ENCODE results near the gene CEP350.

DNA sequence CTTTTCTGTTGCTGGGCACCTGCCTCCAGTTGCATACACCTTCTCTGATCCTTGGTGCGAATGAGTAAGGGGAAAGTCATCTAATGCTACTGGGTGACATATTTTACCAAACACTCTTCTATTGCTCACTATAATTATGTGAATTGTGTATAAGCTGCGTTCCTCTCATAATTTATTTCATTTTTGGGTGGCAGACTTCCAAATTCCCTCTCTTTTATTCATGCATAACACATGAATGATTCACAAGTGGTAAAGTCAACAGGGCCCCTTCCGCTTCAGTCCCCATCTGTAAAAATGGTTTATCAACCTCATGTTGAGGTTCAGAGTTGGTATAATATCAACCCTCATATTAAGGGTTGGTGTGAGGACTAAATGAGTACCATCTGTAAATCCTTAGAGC is 196.9 kb downstream of the CEP350 start:
- TF ChIP-seq YY1 (IDR thresholded peaks at IDR 0.05; ENCODE audit: insufficient read depth, insufficient read length) (no peak), ZNF274 (IDR thresholded peaks at IDR 0.05; ENCODE audit: low read depth, low read length) (no peak)

Measured in NT2/D1 (cell line).